Transverse colon (tissue), 4 donors: Measurements from ENCODE around the gene BPIFA3.

Source experiments
- CTCF ChIP-seq, 5 experiments: fragments of 200-600 bp in 3 of 5; fragments of 450-650 bp in 2 of 5; sonication (generic) in 3 of 5; IDR thresholded peaks; 1 replicate in 2 of 5; 2 replicates in 3 of 5; pipeline ENCODE4 v1.5.1; 2016 to 2017; ENCODE audit warnings: antibody characterized with exemption in 5 of 5, inconsistent platforms in 3 of 5, mild to moderate bottlenecking in 2 of 5, moderate library complexity in 1 of 5
- POLR2A ChIP-seq: fragments of 450-650 bp; IDR thresholded peaks from one replicate; pipeline ENCODE4 v1.6.1; 2016; ENCODE audit warnings: antibody characterized with exemption, mild to moderate bottlenecking, moderate library complexity
- POLR2AphosphoS5 ChIP-seq, 3 donors: sonication (generic); formaldehyde crosslinking; IDR thresholded peaks; one replicate each; pipeline ENCODE4 v1.6.1; 2016; ENCODE audit warnings: antibody characterized with exemption in 3 of 3

- TF ChIP-seq CTCF (IDR thresholded peaks at IDR 0.05) (no peak), POLR2A (no peak), POLR2AphosphoS5 (IDR thresholded peaks at IDR 0.05) (no peak)
These were observed 28.9 kb downstream of the BPIFA3 start for GRCh38 chr20:33246077-33246476.
